ENCODE results near the gene CDK5RAP3.

DNA sequence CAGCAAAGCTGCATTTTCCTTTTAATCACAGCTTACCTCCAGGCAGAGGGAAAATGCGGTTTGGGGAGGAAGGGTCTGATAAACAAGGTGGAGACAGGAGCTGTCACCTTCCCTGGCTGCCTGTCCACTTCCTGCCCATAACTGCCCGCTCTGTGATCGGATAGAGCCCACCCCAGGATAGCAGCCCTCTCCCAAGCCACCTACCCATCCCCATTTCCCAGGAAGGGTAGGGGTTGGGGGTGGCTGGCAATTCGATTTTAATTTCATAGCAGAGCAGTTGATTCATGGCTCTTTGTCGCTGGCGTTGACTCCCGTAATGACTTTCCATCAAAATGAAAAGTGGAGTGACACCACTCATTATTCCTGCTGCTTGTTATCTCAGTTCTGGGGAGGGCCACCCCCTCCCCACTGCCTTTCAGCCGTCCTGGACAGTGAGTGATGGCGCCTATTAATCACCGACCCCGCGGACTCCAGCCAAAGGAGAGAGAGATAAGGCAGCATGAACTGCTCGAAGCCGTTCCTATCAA lies 11.2 kb downstream of the CDK5RAP3 start:
- TF ChIP-seq POLR2AphosphoS5 (IDR thresholded peaks at IDR 0.05; ENCODE audit: low read depth, low read length) (no peak), TAF1 (IDR thresholded peaks at IDR 0.05; ENCODE audit: borderline replicate concordance, low read depth, low read length) (no peak)
